GM12872 (cell line): ENCODE results near the gene LSM6.

Experiments
- TF ChIP-seq, protein P1 (sequence below): IDR thresholded peaks from 3 replicates; pipeline ENCODE4 v1.5.1; 2011; ENCODE audit warnings: low read depth, mild to moderate bottlenecking, low read length, moderate library complexity; ENCODE audit not compliant: insufficient read depth

Gene LSM6

DNA sequence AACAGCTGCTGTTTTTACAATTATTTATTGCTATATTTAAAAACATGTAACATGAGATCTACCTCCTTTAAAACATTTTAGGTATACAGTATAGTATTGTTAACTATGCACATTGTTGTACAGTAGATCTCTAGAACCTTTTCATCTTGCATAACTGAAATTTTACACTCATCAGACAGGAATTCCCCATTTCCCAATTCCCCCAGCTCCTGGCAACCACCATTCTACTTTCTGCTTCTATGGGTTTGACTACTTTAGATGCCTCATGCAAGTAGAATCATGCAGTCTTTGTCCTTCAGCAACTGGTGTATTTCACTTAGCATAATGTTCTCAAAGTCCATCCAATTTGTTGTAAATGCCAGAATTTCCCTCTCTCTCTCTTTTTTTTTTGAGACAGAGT lies 9.7 kb upstream of the LSM6 start:
- TF ChIP-seq, protein P1, sequence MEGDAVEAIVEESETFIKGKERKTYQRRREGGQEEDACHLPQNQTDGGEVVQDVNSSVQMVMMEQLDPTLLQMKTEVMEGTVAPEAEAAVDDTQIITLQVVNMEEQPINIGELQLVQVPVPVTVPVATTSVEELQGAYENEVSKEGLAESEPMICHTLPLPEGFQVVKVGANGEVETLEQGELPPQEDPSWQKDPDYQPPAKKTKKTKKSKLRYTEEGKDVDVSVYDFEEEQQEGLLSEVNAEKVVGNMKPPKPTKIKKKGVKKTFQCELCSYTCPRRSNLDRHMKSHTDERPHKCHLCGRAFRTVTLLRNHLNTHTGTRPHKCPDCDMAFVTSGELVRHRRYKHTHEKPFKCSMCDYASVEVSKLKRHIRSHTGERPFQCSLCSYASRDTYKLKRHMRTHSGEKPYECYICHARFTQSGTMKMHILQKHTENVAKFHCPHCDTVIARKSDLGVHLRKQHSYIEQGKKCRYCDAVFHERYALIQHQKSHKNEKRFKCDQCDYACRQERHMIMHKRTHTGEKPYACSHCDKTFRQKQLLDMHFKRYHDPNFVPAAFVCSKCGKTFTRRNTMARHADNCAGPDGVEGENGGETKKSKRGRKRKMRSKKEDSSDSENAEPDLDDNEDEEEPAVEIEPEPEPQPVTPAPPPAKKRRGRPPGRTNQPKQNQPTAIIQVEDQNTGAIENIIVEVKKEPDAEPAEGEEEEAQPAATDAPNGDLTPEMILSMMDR = no peak

DNA sequence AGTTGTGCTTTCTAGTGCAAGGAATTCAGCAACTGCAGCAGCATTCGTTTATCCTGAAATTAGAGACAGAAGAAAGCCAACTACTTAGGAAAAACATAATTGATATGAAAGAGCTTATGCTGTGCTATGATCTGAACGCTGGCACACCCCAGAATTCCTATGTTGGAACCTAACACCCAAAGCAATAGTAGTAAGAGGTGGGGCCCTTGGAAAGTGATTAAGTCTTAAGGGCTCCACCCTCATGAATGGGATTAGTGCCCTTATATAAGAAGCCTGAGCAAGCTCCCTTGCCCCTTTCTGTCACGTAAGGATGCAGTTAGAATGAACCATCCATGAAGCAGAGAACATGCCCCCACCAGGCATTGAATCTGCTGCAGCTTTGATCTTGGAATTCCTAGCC lies 5.4 kb upstream of the LSM6 start:
- TF ChIP-seq, protein P1 = no peak

DNA sequence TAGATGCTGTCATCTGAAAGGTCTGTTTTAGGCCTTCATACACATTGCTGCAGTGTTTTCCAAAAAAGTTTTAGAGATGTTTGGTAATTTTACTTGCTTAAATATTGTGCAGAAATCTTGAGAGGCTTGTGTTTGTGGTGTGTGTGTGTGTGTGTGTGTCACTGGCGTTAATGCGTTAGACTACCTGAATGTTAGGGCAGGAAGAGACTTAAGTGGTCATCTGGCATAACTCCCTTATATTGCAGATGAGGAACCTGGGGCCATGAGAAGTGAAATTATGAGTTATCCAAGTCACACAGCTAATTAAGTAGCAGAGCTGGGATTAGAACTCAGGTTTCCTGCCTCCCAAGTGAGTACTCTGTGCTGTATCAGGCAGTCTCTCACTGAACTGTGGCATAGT lies 1.4 kb downstream of the LSM6 start:
- TF ChIP-seq, protein P1 = no peak

DNA sequence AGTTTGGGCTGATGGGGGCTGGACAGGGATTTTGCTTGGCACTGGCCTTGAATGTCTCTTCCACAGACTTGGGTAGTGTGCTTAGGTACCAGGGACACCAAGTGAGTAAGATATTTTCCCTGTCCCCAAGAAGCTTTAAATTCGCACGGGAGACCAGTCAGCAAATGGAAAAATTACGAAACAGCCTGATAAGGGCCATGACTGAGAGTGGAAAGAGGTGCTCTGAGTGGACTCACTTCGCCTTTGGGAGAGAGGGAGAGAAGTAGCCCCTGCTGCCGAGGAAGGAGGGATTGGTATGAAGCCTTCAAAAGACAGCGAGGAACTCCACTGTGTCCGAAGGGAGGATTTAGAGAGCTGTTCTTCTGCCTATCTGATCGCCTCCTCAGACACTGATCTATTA lies 2.6 kb downstream of the LSM6 start:
- TF ChIP-seq, protein P1 = no peak

DNA sequence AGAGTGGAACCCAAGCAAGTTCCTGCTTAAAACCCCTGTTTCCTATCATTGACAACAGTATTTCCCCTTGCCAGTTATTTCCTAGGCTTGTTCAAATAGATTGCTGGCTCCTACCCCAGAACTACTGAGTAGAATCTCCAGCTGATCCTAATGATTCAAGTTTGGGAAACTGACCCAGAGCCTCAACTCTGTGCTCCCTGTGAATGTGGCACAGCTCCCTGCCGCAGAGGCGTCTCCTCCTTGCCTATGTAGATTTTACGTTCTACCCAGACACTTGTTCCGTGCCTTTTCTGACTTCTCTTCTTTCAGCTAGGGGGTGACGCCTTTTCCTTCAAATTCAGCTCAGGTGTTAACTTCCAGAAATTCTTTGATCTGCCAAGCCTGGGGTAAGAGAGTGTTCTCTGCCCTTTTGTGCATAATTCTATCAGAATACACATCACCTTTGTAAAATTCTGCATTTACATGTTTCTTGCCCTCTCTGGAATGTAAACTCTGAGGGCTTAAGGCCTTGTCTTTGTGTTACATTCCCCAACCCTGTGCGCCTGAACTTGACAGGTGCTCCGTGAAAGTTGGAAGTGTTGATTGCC lies 4.4 kb downstream of the LSM6 start:
- TF ChIP-seq, protein P1 = no peak

DNA sequence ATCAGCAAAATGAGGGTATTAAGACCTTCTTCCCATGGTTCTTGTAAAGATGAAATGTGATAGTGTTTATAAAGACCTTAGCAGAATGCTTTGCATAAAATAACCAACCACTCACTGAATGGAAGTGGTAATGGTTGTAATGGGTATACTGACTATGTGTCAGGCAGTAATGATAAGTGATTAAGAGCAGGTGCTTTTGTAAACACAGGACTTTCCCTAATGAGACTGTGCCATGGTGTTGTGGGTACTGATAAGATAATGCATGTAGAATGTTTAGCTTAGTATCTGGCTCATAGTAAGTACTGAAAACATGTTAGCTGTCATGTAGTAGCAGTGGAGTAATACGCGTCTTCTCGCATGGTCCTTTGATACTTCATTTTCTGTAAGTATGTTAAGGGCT lies 6.9 kb downstream of the LSM6 start:
- TF ChIP-seq, protein P1 = no peak

DNA sequence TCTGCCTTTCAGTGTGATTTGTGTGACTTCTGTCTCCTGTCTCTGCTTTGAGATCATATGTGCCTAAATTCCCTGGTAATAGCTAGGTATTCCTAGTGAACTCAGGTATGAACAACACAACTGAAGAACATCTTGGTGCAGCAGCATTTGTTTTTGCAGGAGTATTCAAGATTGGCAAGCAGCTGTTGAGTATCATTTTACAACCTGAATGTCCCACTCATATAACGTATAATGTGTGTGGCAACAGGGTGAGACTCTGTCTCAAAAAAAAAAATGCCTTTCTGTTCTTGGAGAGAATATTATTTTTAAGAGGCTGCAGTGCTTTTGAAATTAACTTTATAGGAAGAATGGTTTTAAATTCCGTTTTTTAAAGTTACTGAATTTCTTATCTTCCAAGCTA lies 7.7 kb downstream of the LSM6 start:
- TF ChIP-seq, protein P1 = no peak

DNA sequence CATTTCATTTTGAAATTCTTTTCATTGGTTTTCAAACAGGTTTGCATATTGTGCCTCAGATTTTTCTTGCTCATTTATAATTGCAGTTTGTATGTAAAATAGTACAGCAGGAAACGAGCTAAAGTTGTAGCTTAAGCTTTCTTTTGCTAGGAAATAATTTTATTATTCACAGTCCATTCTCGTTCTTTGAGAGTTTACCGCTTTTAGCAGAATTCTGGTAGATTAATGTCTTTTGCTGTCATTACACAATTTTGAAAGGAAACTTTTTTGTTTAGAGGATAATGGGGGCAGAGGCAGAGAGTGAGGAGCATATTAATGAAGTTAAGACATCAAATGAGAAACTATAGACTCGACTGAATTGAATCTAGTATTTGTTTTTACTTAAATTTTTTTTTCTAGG lies 10.5 kb downstream of the LSM6 start:
- TF ChIP-seq, protein P1 = no peak
